Measurements from ENCODE around the gene PML. TPM values are rescaled to one million over a fixed set of nuclear protein-coding genes. Genes with fewer than 3 reads are reported as not detected.

The PML gene
- polyA plus RNA-seq, 3 donors = 13.1 to 40.7 (median 20.6) TPM

GRCh38 chr15:74037171-74038117 lies 42.9 kb downstream of the PML start:
- Histone ChIP-seq H3K4me2 (replicated peaks; ENCODE audit: extremely low read depth, low read length, poor library complexity, severe bottlenecking) (no peak overlapping the region), H3K9me3 (replicated peaks in 1 of 2; ENCODE audit: control insufficient read depth in 1 of 2, insufficient read depth in 1 of 2, low read length in 2 of 2) (no peaks in the 10 kb centered on the region), H3K9ac (ENCODE audit: insufficient read depth, low read length, poor library complexity, severe bottlenecking) (no peak overlapping the region), H2AFZ (ENCODE audit: insufficient read depth, low read depth, low read length, poor library complexity, severe bottlenecking) (no peak overlapping the region), H3K79me2 (ENCODE audit: insufficient read depth, low read length) (no peaks in the 10 kb centered on the region), H3K27ac (ENCODE audit: low read depth in 1 of 2, low read length in 2 of 2) (no peak overlapping the region), H3K27me3 (ENCODE audit: control insufficient read depth in 2 of 2, insufficient read depth in 2 of 2, low read length in 2 of 2) (no peaks in the 10 kb centered on the region), H3K4me1 (ENCODE audit: control insufficient read depth in 1 of 2, insufficient read depth in 2 of 2, low read length in 2 of 2) (no peaks in the 10 kb centered on the region), H4K20me1 (ENCODE audit: insufficient read depth, low read length) (peaks cover 18% of the 10 kb centered on the region), H3K4me3 (replicated peaks in 1 of 3; ENCODE audit: low read depth in 2 of 3, low read length in 3 of 3) (no peak overlapping the region), H3K36me3 (replicated peaks in 1 of 2; ENCODE audit: control insufficient read depth in 1 of 2, insufficient read depth in 2 of 2, low read length in 2 of 2) (peaks cover 54 to 70% of the 10 kb centered on the region in 2 donors)
- peak overlapping the region in 1 of 7 donors; percentile 74 for H3K27ac Mint-ChIP-seq
- no peak overlapping the region for H3K4me3 Mint-ChIP-seq
- H3K4me1 Mint-ChIP-seq = peaks cover 3% of the 10 kb centered on the region
- no peak for TF ChIP-seq CTCF (IDR thresholded peaks at IDR 0.05)
- 94% methylated on average over 18 of the region's 21 CpGs for WGBS (ENCODE audit: insufficient coverage)
- H3K9me3 Mint-ChIP-seq = peaks cover 0 to 3% (median 0%) of the 10 kb centered on the region in 7 donors
- H3K36me3 Mint-ChIP-seq = peaks cover 56 to 68% of the 10 kb centered on the region in 2 donors
- intact Hi-C loops (cut with micrococcal nuclease) = no loop called here
- DNase-seq = no peak
- H3K27me3 Mint-ChIP-seq (ENCODE audit: low read depth in 3 of 3) = peaks cover 0 to 4% (median 0%) of the 10 kb centered on the region in 3 donors

GRCh38 chr15:74038707-74039655 lies 44.5 kb downstream of the PML start:
- Histone ChIP-seq H4K20me1 (ENCODE audit: insufficient read depth, low read length) (peaks cover 14% of the 10 kb centered on the region), H3K27me3 (ENCODE audit: control insufficient read depth in 2 of 2, insufficient read depth in 2 of 2, low read length in 2 of 2) (no peaks in the 10 kb centered on the region), H3K27ac (ENCODE audit: low read depth in 1 of 2, low read length in 2 of 2) (no peak overlapping the region), H3K79me2 (ENCODE audit: insufficient read depth, low read length) (no peaks in the 10 kb centered on the region), H3K36me3 (replicated peaks in 1 of 2; ENCODE audit: control insufficient read depth in 1 of 2, insufficient read depth in 2 of 2, low read length in 2 of 2) (peaks cover 50 to 70% of the 10 kb centered on the region in 2 donors), H3K4me2 (replicated peaks; ENCODE audit: extremely low read depth, low read length, poor library complexity, severe bottlenecking) (no peak overlapping the region), H3K4me1 (ENCODE audit: control insufficient read depth in 1 of 2, insufficient read depth in 2 of 2, low read length in 2 of 2) (no peaks in the 10 kb centered on the region), H3K9me3 (replicated peaks in 1 of 2; ENCODE audit: control insufficient read depth in 1 of 2, insufficient read depth in 1 of 2, low read length in 2 of 2) (no peaks in the 10 kb centered on the region), H3K9ac (ENCODE audit: insufficient read depth, low read length, poor library complexity, severe bottlenecking) (no peak overlapping the region), H3K4me3 (replicated peaks in 1 of 3; ENCODE audit: low read depth in 2 of 3, low read length in 3 of 3) (no peak overlapping the region), H2AFZ (ENCODE audit: insufficient read depth, low read depth, low read length, poor library complexity, severe bottlenecking) (no peak overlapping the region)
- WGBS (ENCODE audit: insufficient coverage) = 81% methylated on average over 8 of the region's 9 CpGs
- no peak for TF ChIP-seq CTCF (IDR thresholded peaks at IDR 0.05)
- DNase-seq = no peak
- peaks cover 56 to 67% of the 10 kb centered on the region in 2 donors for H3K36me3 Mint-ChIP-seq
- peaks cover 0 to 3% (median 0%) of the 10 kb centered on the region in 7 donors for H3K9me3 Mint-ChIP-seq
- no peak overlapping the region for H3K27ac Mint-ChIP-seq
- intact Hi-C loops (cut with micrococcal nuclease) = no loop called here
- H3K4me3 Mint-ChIP-seq = no peak overlapping the region
- peaks cover 0 to 6% (median 0%) of the 10 kb centered on the region in 3 donors for H3K27me3 Mint-ChIP-seq (ENCODE audit: low read depth in 3 of 3)
- no peaks in the 10 kb centered on the region for H3K4me1 Mint-ChIP-seq
